Glutamatergic neuron (in vitro differentiated cells): Measurements from ENCODE around the gene EHD2. TPM values are rescaled to one million over a fixed set of nuclear protein-coding genes. Genes with fewer than 3 reads are reported as not detected.

Experiments
- DNase-seq: peaks from one replicate; pipeline ENCODE4 v3.0.0; 2022
- H3K27ac Mint-ChIP-seq: one replicate; pipeline ENCODE4 v1.8.0; 2020; ENCODE audit warnings: mild to moderate bottlenecking, mixed read lengths, inconsistent platforms; ENCODE audit not compliant: unreplicated experiment
- H3K27me3 Mint-ChIP-seq: one replicate; pipeline ENCODE4 v1.8.0; 2020; ENCODE audit warnings: mild to moderate bottlenecking, moderate library complexity, mixed read lengths, inconsistent platforms; ENCODE audit not compliant: unreplicated experiment
- H3K36me3 Mint-ChIP-seq: one replicate; pipeline ENCODE4 v1.8.0; 2020; ENCODE audit warnings: mild to moderate bottlenecking, mixed read lengths, inconsistent platforms; ENCODE audit not compliant: unreplicated experiment
- H3K4me1 Mint-ChIP-seq: one replicate; pipeline ENCODE4 v1.8.0; 2020; ENCODE audit warnings: mild to moderate bottlenecking, low read depth, mixed read lengths, inconsistent platforms; ENCODE audit not compliant: unreplicated experiment
- H3K4me3 Mint-ChIP-seq: one replicate; pipeline ENCODE4 v1.8.0; 2020; ENCODE audit warnings: mild to moderate bottlenecking, mixed read lengths, inconsistent platforms; ENCODE audit not compliant: unreplicated experiment
- H3K9me3 Mint-ChIP-seq: one replicate; pipeline ENCODE4 v1.8.0; 2020; ENCODE audit warnings: mild to moderate bottlenecking, moderate library complexity, mixed read lengths, inconsistent platforms; ENCODE audit not compliant: unreplicated experiment
- CTCF ChIP-seq: fragments of 200-600 bp; sonication (generic); IDR thresholded peaks from one replicate; pipeline ENCODE4 v1.5.0; 2021; ENCODE audit not compliant: partially characterized antibody, unreplicated experiment
- total RNA-seq: library from RNA; stranded (reverse); fragmentation: NEBNext Ultra II Directional; extraction: Animal tissue kit (Norgen Biotek cat#: 25700); gene quantifications from one replicate; pipeline ENCODE4 v1.2.1, GENCODE V29; 2021; ENCODE audit not compliant: unreplicated experiment

EHD2 gene
- total RNA-seq, 1 donor from 2014 or later: 7.6 TPM

- no peak overlapping the region for H3K4me3 Mint-ChIP-seq
Observed at GRCh38 chr19:47730910-47731309, 17.7 kb downstream of the EHD2 start.

DNA sequence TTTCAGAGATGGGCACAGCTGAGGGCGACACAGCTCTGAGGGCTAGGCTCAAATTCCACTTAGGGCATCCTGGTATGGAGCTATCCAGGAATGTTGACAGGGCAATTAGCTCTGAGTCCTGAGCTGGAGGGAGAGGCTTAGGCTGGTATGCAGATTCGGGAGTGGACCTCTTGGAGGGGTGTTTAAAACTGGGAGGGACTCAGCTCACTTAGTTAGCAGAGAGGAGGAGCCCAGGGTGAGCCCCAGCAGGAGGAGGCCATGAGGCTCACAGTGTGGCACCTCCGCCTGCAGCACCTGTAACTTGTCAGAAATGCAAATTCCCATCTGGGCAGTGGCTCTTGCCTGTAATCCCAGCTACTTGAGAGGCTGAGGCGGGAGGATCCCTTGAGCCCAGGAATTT is 21.9 kb downstream of the EHD2 start:
- no peak for TF ChIP-seq CTCF
- Mint-ChIP-seq H3K4me3 (no peak overlapping the region), H3K27me3 (peaks cover 3% of the 10 kb centered on the region), H3K27ac (no peak overlapping the region), H3K4me1 (no peaks in the 10 kb centered on the region), H3K9me3 (peaks cover 4% of the 10 kb centered on the region), H3K36me3 (no peaks in the 10 kb centered on the region)
- no peak for DNase-seq

More at GRCh38 chr19:47730910-47731309, 17.7 kb downstream of the EHD2 start:
- no peak overlapping the region for H3K27ac Mint-ChIP-seq
- no peaks in the 10 kb centered on the region for H3K36me3 Mint-ChIP-seq
- no peak for TF ChIP-seq CTCF
- H3K9me3 Mint-ChIP-seq: peaks cover 2% of the 10 kb centered on the region
- H3K27me3 Mint-ChIP-seq: peaks cover 10% of the 10 kb centered on the region
- DNase-seq: no peak
- H3K4me1 Mint-ChIP-seq: no peaks in the 10 kb centered on the region

DNA sequence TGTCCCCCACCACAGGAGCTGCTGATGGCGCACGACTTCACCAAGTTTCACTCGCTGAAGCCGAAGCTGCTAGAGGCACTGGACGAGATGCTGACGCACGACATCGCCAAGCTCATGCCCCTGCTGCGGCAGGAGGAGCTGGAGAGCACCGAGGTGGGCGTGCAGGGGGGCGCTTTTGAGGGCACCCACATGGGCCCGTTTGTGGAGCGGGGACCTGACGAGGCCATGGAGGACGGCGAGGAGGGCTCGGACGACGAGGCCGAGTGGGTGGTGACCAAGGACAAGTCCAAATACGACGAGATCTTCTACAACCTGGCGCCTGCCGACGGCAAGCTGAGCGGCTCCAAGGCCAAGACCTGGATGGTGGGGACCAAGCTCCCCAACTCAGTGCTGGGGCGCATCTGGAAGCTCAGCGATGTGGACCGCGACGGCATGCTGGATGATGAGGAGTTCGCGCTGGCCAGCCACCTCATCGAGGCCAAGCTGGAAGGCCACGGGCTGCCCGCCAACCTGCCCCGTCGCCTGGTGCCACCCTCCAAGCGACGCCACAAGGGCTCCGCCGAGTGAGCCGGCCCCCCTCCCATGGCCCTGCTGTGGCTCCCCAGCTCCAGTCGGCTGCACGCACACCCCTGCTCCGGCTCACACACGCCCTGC is 27.8 kb downstream of the EHD2 start:
- Mint-ChIP-seq H3K9me3 (peaks cover 8% of the 10 kb centered on the region), H3K27ac (no peak overlapping the region), H3K4me3 (no peak overlapping the region), H3K4me1 (no peaks in the 10 kb centered on the region), H3K27me3 (peaks cover 11% of the 10 kb centered on the region), H3K36me3 (no peaks in the 10 kb centered on the region)
- no peak for DNase-seq
- TF ChIP-seq CTCF: no peak

- Mint-ChIP-seq H3K27me3 (peaks cover 11% of the 10 kb centered on the region), H3K36me3 (no peaks in the 10 kb centered on the region)
Observed at GRCh38 chr19:47741544-47742140, 28.4 kb downstream of the EHD2 start.

More at GRCh38 chr19:47741544-47742140, 28.4 kb downstream of the EHD2 start:
- DNase-seq: no peak
- H3K9me3 Mint-ChIP-seq: peaks cover 6% of the 10 kb centered on the region
- H3K27ac Mint-ChIP-seq: no peak overlapping the region
- peak overlapping the region; percentile 3 for H3K4me3 Mint-ChIP-seq
- no peak for TF ChIP-seq CTCF
- H3K4me1 Mint-ChIP-seq: no peaks in the 10 kb centered on the region
